PC-3 (cell line): ENCODE measurements around the gene CLCF1. TPM values are rescaled to one million over a fixed set of nuclear protein-coding genes. Genes with fewer than 3 reads are reported as not detected.

Experiments used
- ATAC-seq: fragments of 200-7000 bp; cut with Tn5 transposase; 2 replicates; pipeline ENCODE4 v1.9.1; 2020; ENCODE audit warnings: mild to moderate bottlenecking, moderate library complexity
- BruUV-seq: library from RNA; stranded (reverse); fragments of 400-500 nt; replicated peaks from 2 replicates; lab custom pipeline; 2021; lab: Mats Ljungman, UMichigan
- CTCF ChIA-PET: fragments of 300-600 bp; sonication (Branson Sonifier 250); formaldehyde crosslinking; loops from one replicate; lab custom pipeline; 2022; ENCODE audit warnings: antibody characterized with exemption; lab: Charles Lee
- POLR2A ChIA-PET: fragments of 300-600 bp; sonication (Branson Sonifier 250); formaldehyde crosslinking; loops from one replicate; lab custom pipeline; 2022; ENCODE audit warnings: antibody characterized with exemption; ENCODE audit not compliant: unreplicated experiment; lab: Charles Lee
- DNase-seq: peaks from one replicate; pipeline ENCODE4 v3.0.0-alpha.2; 2015
- H2AFZ ChIP-seq: fragments of 300-600 bp; sonication (generic); 2 replicates; pipeline ENCODE4 v1.6.0; 2016; ENCODE audit warnings: antibody characterized with exemption, low read length
- H3F3A ChIP-seq: fragments of 300-600 bp; sonication (generic); one replicate; pipeline ENCODE4 v1.6.0; 2017; ENCODE audit warnings: antibody characterized with exemption, low read length, control low read depth, mild to moderate bottlenecking; ENCODE audit not compliant: unreplicated experiment
- H3K27ac ChIP-seq: fragments of 300-600 bp; sonication (generic); 2 replicates; pipeline ENCODE4 v1.5.1; 2016; ENCODE audit warnings: mild to moderate bottlenecking, low read length
- H3K27me3 ChIP-seq: fragments of 300-600 bp; sonication (generic); 2 replicates; pipeline ENCODE4 v1.6.1; 2016; ENCODE audit warnings: low read length, mixed read lengths
- H3K36me3 ChIP-seq: fragments of 300-600 bp; sonication (generic); 2 replicates; pipeline ENCODE4 v1.6.1; 2016; ENCODE audit warnings: low read depth, mixed run types, low read length, mixed read lengths
- H3K4me1 ChIP-seq: fragments of 300-600 bp; sonication (generic); 2 replicates; pipeline ENCODE4 v1.5.1; 2016; ENCODE audit warnings: low read length; ENCODE audit not compliant: insufficient read depth
- H3K4me2 ChIP-seq: fragments of 300-600 bp; sonication (generic); 2 replicates; pipeline ENCODE4 v1.6.0; 2016; ENCODE audit warnings: low read length
- H3K4me3 ChIP-seq: fragments of 300-600 bp; sonication (generic); 2 replicates; pipeline ENCODE4 v1.5.1; 2016; ENCODE audit warnings: mild to moderate bottlenecking, low read length, mixed read lengths
- H3K79me2 ChIP-seq: fragments of 300-600 bp; sonication (generic); 2 replicates; pipeline ENCODE4 v1.6.1; 2017; ENCODE audit warnings: low read length, mixed read lengths
- H3K9ac ChIP-seq: fragments of 300-600 bp; sonication (generic); 2 replicates; pipeline ENCODE4 v1.6.0; 2016; ENCODE audit warnings: mild to moderate bottlenecking, low read length
- H3K9me2 ChIP-seq: fragments of 300-600 bp; sonication (generic); replicated peaks from 2 replicates; pipeline ENCODE4 v1.6.1; 2016; ENCODE audit warnings: mixed run types, low read length, mixed read lengths
- H3K9me3 ChIP-seq: fragments of 300-600 bp; sonication (generic); 2 replicates; pipeline ENCODE4 v1.6.1; 2016; ENCODE audit warnings: low read length, mixed read lengths
- H4K20me1 ChIP-seq: fragments of 300-600 bp; sonication (generic); 2 replicates; pipeline ENCODE4 v1.6.1; 2016; ENCODE audit warnings: low read length, mixed read lengths
- EZH2 ChIP-seq: fragments of 300-600 bp; sonication (generic); IDR thresholded peaks from one replicate; pipeline ENCODE4 v1.6.1; 2017; ENCODE audit warnings: antibody characterized with exemption, mild to moderate bottlenecking, low read length; ENCODE audit not compliant: unreplicated experiment
- EZH2phosphoT487 ChIP-seq: fragments of 300-600 bp; sonication (generic); IDR thresholded peaks from 2 replicates; pipeline ENCODE4 v1.6.1; 2018; ENCODE audit warnings: mild to moderate bottlenecking, antibody characterized with exemption, low read length, borderline replicate concordance
- intact Hi-C: fragments of 100-400 bp; cut with micrococcal nuclease; formaldehyde crosslinking; loops from 2 replicates; pipeline ENCODE4 v1.9.0; 2023
- total RNA-seq: library from RNA; depleted of rRNA; stranded (reverse); fragments of >200 nt; gene quantifications from 2 replicates; pipeline ENCODE4 v1.2.3, GENCODE V29; 2014
- TF ChIP-seq, protein P1 (sequence below): fragments of 300-600 bp; sonication (generic); conservative IDR thresholded peaks from 2 replicates; pipeline ENCODE4 v1.5.1; 2017; ENCODE audit warnings: antibody characterized with exemption, low read depth, mild to moderate bottlenecking, low read length

Gene CLCF1
- total RNA-seq, 1 experiment from 2014 or later = 48.3 TPM

DNA sequence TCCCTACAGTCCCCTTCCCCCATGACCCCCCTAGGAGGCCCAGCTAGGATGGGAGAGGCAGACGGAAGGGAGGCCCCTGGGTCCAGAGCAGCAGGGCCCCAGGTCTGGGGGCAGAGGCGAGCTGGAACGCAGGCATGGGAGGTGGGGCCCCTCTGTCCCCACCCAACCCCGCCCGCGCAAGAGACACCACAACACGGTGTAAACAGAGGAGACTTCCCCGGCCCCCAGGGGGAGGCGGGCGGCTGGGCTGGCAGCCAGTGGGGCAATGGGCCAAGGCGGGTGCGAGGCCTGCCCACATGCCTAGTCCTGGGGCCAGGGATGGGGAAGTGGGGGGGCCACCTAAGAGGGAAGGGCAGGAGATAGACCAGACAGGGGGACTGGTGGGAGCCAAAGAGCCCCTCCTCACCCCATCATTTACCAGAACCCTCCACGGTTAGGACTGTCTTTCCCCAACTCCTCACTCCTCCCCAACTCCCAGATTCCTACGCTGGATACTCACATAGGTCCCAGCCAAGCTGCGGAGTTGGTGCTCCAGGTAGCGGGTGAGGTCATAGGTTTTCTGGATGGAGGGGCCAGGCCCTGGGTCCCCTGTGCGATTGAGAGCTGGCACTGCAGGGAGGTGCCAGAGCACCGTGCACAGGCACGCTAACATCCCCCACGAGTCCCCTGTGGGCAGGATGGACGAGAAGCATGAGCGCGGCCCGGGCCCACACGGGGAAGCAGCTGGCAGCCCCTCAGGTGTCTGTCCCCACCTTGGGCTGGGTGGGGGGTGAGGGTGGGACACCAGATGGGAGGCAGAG is 6.2 kb downstream of the CLCF1 start:
- no TSS peak for BruUV-seq
- Histone ChIP-seq H3K4me2 (no peak overlapping the region), H4K20me1 (peaks cover 62% of the 10 kb centered on the region), H3K9me2 (no peaks in the 10 kb centered on the region), H3K9me3 (no peaks in the 10 kb centered on the region), H3K4me1 (peaks cover 18% of the 10 kb centered on the region), H3K4me3 (no peak overlapping the region), H2AFZ (no peak overlapping the region), H3K79me2 (peaks cover 76% of the 10 kb centered on the region), H3K36me3 (peaks cover 45% of the 10 kb centered on the region; the same call in 1 of the 2 replicates), H3K27ac (no peak overlapping the region), H3K9ac (no peak overlapping the region), H3F3A (peaks cover 5% of the 10 kb centered on the region), H3K27me3 (no peaks in the 10 kb centered on the region)
- intact Hi-C loops = no loop called here
- POLR2A ChIA-PET = no interaction called here
- ATAC-seq = no peak
- no peak for DNase-seq
- CTCF ChIA-PET = no interaction called here
- TF ChIP-seq EZH2phosphoT487 (no peak), EZH2 (no peak)

DNA sequence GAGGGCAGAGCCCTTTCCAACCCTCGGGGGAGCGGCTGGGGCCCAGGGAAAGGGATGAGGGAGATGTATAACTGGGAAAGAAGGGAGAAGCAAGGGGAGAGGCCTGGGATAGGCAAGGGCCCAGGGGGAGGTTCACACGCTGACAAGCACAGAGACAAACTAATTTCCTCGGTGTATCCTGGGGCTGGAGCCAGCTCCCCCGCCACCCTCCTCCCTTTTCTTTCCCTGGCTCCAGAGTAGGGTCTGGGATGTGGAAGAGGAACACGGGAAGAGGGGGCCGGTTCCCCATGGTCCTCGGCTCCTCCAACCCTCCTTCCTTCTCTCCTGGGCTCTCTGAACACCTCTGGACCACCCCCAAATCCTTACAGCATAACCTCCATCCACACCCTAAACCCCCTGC is 6.9 kb downstream of the CLCF1 start:
- peaks cover 56% of the 10 kb centered on the region for H4K20me1 ChIP-seq
- ChIA-PET CTCF (no interaction called here), POLR2A (no interaction called here)
- H3K36me3 ChIP-seq = peaks cover 42% of the 10 kb centered on the region; the same call in 1 of the 2 replicates
- ATAC-seq (no peak), DNase-seq (no peak)
- H3K27me3 ChIP-seq = no peaks in the 10 kb centered on the region
- no peak overlapping the region for H3K27ac ChIP-seq
- H3K4me2 ChIP-seq = no peak overlapping the region
- H3K4me1 ChIP-seq = peaks cover 12% of the 10 kb centered on the region
- TF ChIP-seq EZH2 = no peak
- no peak overlapping the region for H2AFZ ChIP-seq
- peaks cover 70% of the 10 kb centered on the region for H3K79me2 ChIP-seq
- BruUV-seq = no TSS peak
- H3K9ac ChIP-seq = no peak overlapping the region
- H3F3A ChIP-seq = peaks cover 5% of the 10 kb centered on the region
- H3K9me2 ChIP-seq = no peaks in the 10 kb centered on the region
- no peaks in the 10 kb centered on the region for H3K9me3 ChIP-seq
- intact Hi-C loops = no loop called here
- no peak overlapping the region for H3K4me3 ChIP-seq

DNA sequence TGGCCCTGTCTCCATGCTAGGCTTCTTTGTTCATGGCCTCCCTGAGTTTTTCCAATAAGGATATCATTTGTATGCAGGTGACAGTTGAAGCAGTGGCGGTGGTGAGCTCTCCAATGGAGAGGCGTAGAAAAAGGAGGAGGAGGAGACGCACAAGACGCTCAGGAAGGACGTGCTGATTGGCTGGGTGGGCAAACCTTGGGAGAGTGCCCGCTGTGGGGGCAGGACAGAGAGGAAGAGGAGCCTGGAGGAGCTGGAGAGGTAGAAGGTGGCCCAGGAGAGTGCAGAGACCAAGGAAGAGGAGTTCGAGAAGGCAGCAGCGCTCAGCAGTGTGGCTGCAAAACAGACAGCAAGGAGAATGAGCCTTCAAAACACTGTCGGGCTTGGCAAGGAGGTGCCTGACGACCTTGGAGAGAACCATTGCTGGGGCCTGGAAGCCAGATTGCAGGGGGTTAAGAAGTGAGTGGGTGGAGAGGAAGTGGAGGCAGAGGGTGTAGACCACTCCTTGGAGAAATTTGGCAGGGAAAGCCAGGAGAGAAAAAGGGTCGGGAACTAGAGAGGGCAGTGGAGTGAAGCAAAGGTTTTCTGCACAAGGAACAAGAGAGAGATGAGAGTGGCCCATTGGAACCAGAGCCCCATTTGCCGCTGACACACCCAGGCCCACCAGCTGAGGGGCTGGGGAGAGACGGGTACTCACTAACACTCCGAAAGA is 7.5 kb downstream of the CLCF1 start:
- ChIA-PET POLR2A (no interaction called here), CTCF (no interaction called here)
- peaks cover 50% of the 10 kb centered on the region for H4K20me1 ChIP-seq
- BruUV-seq = no TSS peak
- peaks cover 37% of the 10 kb centered on the region; the same call in 1 of the 2 replicates for H3K36me3 ChIP-seq
- no peak overlapping the region for H3K27ac ChIP-seq
- no peaks in the 10 kb centered on the region for H3K9me2 ChIP-seq
- TF ChIP-seq EZH2phosphoT487 = no peak
- TF ChIP-seq EZH2 = no peak
- TF ChIP-seq, protein P1, sequence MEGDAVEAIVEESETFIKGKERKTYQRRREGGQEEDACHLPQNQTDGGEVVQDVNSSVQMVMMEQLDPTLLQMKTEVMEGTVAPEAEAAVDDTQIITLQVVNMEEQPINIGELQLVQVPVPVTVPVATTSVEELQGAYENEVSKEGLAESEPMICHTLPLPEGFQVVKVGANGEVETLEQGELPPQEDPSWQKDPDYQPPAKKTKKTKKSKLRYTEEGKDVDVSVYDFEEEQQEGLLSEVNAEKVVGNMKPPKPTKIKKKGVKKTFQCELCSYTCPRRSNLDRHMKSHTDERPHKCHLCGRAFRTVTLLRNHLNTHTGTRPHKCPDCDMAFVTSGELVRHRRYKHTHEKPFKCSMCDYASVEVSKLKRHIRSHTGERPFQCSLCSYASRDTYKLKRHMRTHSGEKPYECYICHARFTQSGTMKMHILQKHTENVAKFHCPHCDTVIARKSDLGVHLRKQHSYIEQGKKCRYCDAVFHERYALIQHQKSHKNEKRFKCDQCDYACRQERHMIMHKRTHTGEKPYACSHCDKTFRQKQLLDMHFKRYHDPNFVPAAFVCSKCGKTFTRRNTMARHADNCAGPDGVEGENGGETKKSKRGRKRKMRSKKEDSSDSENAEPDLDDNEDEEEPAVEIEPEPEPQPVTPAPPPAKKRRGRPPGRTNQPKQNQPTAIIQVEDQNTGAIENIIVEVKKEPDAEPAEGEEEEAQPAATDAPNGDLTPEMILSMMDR = no peak
- DNase-seq (no peak), ATAC-seq (no peak)
- H3K79me2 ChIP-seq = peaks cover 63% of the 10 kb centered on the region
- no peaks in the 10 kb centered on the region for H3K27me3 ChIP-seq
- no peak overlapping the region for H3K4me2 ChIP-seq
- H3K4me3 ChIP-seq = no peak overlapping the region
- no peak overlapping the region for H3K9ac ChIP-seq
- intact Hi-C loops = no loop called here
- peaks cover 6% of the 10 kb centered on the region for H3K4me1 ChIP-seq
- no peak overlapping the region for H2AFZ ChIP-seq
- peaks cover 5% of the 10 kb centered on the region for H3F3A ChIP-seq
- no peaks in the 10 kb centered on the region for H3K9me3 ChIP-seq
